ENCODE data around the gene TSKU.
"Not testable (repeated sequence)": the region's sequence is repeated elsewhere in the genome, so short reads cannot be mapped to it uniquely, and the experiment has no call there.

The TSKU gene

GRCh38 chr11:76788661-76789442, 5.7 kb downstream of the TSKU start:
- DNase-seq (ENCODE audit: low read depth) = no peak

DNA sequence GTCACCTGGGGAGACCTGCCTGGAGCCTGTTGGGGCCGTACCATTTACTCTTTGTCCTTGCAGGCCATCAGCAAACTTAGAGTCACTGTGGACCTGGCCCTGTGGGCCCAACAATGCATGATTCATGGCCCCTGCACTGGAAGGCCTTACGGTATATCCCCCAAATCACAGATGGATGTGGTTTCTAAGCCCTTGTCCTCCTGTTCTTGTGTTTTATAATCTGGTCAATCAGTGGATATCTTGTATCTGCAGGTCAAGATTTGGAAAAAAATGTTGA, 6.2 kb downstream of the TSKU start:
- DNase-seq (ENCODE audit: low read depth) = no peak

DNA sequence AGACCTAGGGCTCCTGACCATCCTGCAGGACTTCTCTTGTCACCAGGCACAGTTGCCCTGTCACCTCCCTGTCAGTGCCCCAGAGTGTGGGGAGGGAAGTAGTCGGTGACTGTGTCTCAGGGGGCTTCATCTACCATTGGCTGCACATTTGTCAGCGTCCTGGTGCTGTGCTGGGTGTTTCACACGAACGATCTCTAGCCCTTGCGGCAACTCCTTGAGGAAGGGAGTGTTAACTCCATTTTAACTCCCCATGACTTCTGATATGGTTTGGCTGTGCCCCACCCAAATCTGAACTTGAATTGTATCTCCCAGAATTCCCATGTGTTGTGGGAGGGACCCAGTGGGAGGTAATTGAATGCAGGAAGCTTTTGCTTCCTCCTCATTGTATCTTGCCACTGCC, 7.1 kb downstream of the TSKU start:
- DNase-seq (ENCODE audit: low read depth) = no peak

DNA sequence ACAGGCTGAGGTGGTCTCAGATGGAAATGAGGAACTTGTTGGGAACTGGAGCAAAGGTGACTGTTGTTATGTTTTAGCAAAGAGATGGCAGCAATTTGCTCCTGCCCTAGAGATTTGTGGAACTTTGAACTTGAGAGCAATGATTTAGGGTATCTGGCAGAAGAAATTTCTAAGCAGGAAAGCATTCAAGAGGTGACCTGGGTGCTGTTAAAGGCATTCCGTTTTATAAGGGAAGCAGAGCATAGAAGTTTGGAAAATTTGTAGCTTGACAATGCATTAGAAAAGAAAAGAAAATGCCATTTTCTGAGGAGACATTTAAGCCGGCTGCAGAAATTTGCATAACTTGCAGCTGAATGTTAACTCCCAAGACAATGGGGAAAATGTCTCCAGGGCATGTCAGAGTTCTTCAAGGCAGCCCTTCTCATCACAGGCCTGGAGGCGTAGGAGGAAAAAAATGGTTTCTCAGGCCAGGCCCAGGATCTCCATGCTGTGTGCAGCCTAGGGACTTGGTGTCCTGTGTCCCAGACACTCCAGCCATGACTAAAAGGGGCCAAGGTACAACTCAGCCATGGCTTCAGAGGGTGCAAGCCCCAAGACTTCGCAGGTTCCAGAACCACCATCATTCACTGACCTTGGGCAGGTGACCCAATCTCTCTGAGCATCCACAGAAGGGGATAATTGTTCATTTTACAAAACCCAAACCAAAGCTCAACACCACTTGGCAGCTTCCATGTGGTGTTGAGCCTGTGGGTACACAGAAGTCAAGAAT, 8.0 kb downstream of the TSKU start:
- not testable (repeated sequence) for DNase-seq (ENCODE audit: low read depth)

GRCh38 chr11:76791861-76792260, 8.7 kb downstream of the TSKU start:
- DNase-seq (ENCODE audit: low read depth) = no peak

DNA sequence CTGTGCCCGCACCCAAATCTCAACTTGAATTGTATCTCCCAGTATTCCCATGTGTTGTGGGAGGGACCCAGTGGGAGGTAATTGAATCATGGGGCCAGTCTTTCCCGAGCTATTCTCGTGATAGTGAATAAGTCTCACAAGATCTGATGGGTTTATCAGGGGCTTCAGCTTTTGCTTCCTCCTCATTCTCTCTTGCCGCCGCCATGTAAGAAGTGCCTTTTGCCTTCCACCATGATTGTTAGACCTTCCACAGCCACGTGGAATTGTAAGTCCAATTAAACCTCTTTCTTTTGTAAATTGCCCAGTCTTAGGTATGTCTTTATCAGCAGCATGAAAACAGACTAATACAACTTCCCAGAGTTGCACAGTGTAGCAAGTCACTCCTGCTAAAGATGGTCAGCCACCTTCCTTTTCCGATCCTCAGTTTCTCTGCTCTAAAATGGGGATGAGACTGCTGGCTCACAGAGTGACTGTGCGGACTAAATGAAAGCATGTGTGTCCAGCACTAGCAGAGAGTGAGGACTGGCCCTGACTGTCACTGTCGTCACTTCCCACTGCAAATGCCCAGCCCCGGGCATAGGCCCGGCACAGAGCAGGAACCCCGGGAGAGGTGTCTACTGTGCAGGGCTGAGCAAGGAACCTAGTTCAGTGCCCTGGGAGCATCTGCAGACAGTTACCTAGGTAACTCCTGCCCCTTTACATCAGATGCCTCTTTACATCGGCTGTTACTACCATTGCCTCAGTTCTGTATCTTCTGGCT, 9.5 kb downstream of the TSKU start:
- no peak for DNase-seq (ENCODE audit: low read depth)

- DNase-seq (ENCODE audit: low read depth) = no peak
These were observed 10.5 kb downstream of the TSKU start for GRCh38 chr11:76793391-76794291.

DNA sequence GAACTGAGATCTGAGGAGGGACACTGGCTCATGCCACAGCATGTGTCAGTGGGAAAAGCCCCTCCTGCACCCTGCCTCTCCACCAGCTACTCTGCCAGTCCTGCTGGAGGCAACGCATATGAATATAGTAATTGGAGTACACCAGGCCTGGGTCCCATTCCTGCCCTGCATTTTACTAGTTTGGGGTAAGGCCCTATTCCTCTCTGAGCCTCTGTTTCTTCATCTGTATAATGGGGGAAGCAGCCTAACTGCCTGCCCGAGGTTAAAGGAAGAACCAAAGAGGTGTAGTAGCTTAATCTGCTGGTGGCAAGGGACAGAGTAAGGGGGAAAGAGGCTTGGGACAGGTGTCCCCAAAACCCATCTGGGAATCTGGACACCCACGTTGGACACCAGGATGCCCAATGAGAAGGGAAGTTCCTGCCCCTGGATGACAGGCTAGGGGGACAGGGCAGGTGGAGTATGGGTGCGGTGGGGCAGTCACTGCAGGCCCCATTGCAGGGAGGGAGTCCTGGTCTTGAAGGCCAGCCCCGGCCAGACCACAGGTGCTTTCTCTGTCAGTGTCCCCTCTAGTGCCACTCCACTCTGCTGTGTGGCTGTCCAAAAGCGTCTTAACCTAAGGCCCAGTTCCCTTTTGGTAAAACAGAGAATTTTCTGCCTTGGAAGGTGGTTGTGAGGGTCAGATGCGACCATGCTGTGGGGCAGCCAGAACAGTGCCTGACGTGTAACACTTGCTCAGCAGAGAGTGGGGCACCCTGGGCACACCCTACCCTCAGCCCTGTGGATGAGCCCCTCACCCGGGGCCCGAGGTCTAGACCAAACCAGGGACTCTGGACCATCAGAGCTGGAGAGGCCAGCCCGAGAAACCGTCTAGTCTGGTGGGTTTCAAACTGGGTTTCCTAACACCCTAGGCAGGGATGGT, 11.5 kb downstream of the TSKU start:
- DNase-seq (ENCODE audit: low read depth) = no peak

GRCh38 chr11:76795290-76795935, 12.3 kb downstream of the TSKU start:
- DNase-seq (ENCODE audit: low read depth) = no peak

GRCh38 chr11:76795936-76796441, 12.8 kb downstream of the TSKU start:
- no peak for DNase-seq (ENCODE audit: low read depth)

DNA sequence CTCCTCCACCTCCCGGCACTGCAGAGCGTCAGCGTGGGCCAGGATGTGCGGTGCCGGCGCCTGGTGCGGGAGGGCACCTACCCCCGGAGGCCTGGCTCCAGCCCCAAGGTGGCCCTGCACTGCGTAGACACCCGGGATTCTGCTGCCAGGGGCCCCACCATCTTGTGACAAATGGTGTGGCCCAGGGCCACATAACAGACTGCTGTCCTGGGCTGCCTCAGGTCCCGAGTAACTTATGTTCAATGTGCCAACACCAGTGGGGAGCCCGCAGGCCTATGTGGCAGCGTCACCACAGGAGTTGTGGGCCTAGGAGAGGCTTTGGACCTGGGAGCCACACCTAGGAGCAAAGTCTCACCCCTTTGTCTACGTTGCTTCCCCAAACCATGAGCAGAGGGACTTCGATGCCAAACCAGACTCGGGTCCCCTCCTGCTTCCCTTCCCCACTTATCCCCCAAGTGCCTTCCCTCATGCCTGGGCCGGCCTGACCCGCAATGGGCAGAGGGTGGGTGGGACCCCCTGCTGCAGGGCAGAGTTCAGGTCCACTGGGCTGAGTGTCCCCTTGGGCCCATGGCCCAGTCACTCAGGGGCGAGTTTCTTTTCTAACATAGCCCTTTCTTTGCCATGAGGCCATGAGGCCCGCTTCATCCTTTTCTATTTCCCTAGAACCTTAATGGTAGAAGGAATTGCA, 13.5 kb downstream of the TSKU start:
- DNase-seq (ENCODE audit: low read depth) = no peak

DNA sequence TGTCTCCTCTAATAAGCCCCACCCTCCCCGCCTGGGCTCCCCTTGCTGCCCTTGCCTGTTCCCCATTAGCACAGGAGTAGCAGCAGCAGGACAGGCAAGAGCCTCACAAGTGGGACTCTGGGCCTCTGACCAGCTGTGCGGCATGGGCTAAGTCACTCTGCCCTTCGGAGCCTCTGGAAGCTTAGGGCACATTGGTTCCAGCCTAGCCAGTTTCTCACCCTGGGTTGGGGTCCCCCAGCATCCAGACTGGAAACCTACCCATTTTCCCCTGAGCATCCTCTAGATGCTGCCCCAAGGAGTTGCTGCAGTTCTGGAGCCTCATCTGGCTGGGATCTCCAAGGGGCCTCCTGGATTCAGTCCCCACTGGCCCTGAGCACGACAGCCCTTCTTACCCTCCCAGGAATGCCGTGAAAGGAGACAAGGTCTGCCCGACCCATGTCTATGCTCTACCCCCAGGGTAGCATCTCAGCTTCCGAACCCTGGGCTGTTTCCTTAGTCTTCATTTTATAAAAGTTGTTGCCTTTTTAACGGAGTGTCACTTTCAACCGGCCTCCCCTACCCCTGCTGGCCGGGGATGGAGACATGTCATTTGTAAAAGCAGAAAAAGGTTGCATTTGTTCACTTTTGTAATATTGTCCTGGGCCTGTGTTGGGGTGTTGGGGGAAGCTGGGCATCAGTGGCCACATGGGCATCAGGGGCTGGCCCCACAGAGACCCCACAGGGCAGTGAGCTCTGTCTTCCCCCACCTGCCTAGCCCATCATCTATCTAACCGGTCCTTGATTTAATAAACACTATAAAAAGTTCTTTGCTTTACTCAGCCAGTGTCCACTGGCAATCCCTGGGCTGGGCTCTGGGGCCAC, 14.4 kb downstream of the TSKU start:
- DNase-seq (ENCODE audit: low read depth) = no peak

- no peak for DNase-seq (ENCODE audit: low read depth)
These were observed 15.0 kb downstream of the TSKU start for GRCh38 chr11:76798202-76798581.

DNA sequence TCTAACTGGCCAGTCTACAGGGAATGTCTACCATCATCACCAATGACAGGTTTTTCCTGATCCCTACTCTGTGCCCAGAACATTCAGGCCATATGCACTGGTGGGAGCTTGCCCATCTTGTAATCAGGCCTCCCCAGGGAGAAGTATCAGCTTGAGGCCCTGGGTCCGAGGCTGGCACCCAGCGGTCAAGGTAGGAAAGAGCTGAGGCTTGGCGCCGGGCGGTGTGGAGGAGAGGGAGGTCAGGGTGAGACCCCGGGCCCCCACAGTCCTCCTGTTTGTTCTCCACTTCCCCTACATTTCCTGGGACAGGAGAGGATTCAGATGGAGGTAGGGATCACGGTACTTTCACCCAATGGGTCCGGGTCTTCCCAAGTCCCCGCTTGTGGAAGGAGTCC, 15.5 kb downstream of the TSKU start:
- no peak for DNase-seq (ENCODE audit: low read depth)

DNA sequence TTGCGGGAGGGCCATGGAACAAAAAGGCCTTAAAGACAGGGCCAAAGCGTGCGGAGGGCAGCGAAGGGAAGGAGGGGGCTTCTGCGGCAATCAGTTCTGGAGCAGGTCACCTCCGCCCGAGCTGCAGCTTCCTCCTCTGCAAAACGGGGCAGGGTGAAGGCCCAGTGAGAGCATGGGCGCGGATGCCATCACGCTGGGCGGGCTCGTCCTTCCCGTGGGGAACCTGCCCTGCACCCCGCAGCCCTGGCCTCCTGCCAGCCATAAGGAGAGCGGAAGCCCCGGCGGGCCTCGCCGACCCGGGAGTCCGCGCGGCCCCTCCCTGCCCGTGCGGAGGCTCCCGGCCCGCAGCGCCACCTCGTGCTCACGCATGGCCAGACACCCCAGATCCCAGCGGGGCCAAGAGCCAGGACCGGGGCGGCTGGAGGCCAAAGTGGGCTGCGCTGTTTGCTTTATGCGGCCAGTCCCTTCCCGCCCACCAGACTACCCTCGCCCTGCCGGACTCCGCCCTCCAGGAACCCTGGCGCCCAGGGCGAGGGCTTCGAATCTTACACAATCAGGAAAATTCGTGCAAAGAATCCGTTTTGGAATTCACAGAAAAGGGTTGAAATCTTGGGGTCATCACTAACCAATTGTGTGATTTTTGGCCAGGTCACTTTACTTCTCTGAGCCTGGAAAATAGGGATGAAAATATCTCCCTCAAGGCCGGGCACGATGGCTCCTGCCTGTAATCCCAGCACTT, 16.1 kb downstream of the TSKU start:
- peak; percentile 52 for DNase-seq (ENCODE audit: low read depth)

GRCh38 chr11:76800466-76801200, 17.5 kb downstream of the TSKU start:
- DNase-seq (ENCODE audit: low read depth) = no peak

GRCh38 chr11:76801225-76801624, 18.1 kb downstream of the TSKU start:
- DNase-seq (ENCODE audit: low read depth) = no peak

All from T follicular helper cell (primary cell).